HG02840 (cell line): ENCODE data around the gene OTUB1.

ENCODE experiments used
- ATAC-seq: cut with Tn5 transposase; IDR thresholded peaks from one replicate; pipeline ENCODE4 v1.9.1; 2021; ENCODE audit warnings: mild to moderate bottlenecking, moderate library complexity, moderate number of reproducible peaks; ENCODE audit not compliant: unreplicated experiment, low FRiP score

Gene OTUB1

GRCh38 chr11:64003807-64004589, 17.8 kb downstream of the OTUB1 start:
- ATAC-seq: no peak

- ATAC-seq: no peak
Measured at GRCh38 chr11:64004590-64004984, 18.3 kb downstream of the OTUB1 start.

GRCh38 chr11:64005691-64006090, 19.5 kb downstream of the OTUB1 start:
- no peak for ATAC-seq

- no peak for ATAC-seq
Measured at GRCh38 chr11:64006398-64006797, 20.2 kb downstream of the OTUB1 start.

- ATAC-seq: no peak
Measured at GRCh38 chr11:64007160-64007628, 21.0 kb downstream of the OTUB1 start.

- ATAC-seq: no peak
Measured at GRCh38 chr11:64007629-64008282, 21.5 kb downstream of the OTUB1 start.

GRCh38 chr11:64008283-64008913, 22.2 kb downstream of the OTUB1 start:
- no peak for ATAC-seq

- no peak for ATAC-seq
Measured at GRCh38 chr11:64008914-64009633, 22.8 kb downstream of the OTUB1 start.

GRCh38 chr11:64009710-64010109, 23.5 kb downstream of the OTUB1 start:
- no peak for ATAC-seq

- ATAC-seq: no peak
Measured at GRCh38 chr11:64010783-64011182, 24.5 kb downstream of the OTUB1 start.

- no peak for ATAC-seq
Measured at GRCh38 chr11:64011371-64011770, 25.1 kb downstream of the OTUB1 start.

GRCh38 chr11:64013141-64013896, 27.1 kb downstream of the OTUB1 start:
- ATAC-seq: no peak

- no peak for ATAC-seq
Measured at GRCh38 chr11:64014356-64014755, 28.1 kb downstream of the OTUB1 start.

- ATAC-seq: no peak
Measured at GRCh38 chr11:64015510-64015909, 29.3 kb downstream of the OTUB1 start.

GRCh38 chr11:64015935-64016845, 30.0 kb downstream of the OTUB1 start:
- no peak for ATAC-seq

- ATAC-seq: no peak
Measured at GRCh38 chr11:64017945-64018224, 31.6 kb downstream of the OTUB1 start.

GRCh38 chr11:64018310-64018709, 32.1 kb downstream of the OTUB1 start:
- ATAC-seq: no peak

- ATAC-seq: no peak
Measured at GRCh38 chr11:64019106-64020037, 33.1 kb downstream of the OTUB1 start.
